Epithelial cell of umbilical artery (primary cell): Measurements from ENCODE around the gene FFAR3. TPM values are rescaled to one million over a fixed set of nuclear protein-coding genes. Genes with fewer than 3 reads are reported as not detected.

Source experiments
- total RNA-seq: library from RNA; depleted of rRNA; stranded (reverse); fragments of >200 nt; gene quantifications from 2 replicates; pipeline ENCODE4 v1.2.3, GENCODE V29; 2014

FFAR3 gene
- not detected in 2 replicates for total RNA-seq

GRCh38 chr19:35357867-35358573 is at the start of gene FFAR3:
FFAR3 (plus strand) TSS chr19:35358460; CDS start chr19:35358891, 431 bp downstream.

GRCh38 chr19:35328851-35329285 is 29.4 kb upstream of the FFAR3 start, which contains the start of gene CD22:
CD22 (plus strand) TSS chr19:35329187; CDS start chr19:35332041, 2,854 bp downstream.

GRCh38 chr19:35347171-35347929 is 10.9 kb upstream of the FFAR3 start, which contains the start of gene FFAR1:
FFAR1 (plus strand) TSS chr19:35347902; CDS start chr19:35351552, 3,650 bp downstream.

GRCh38 chr19:35370722-35371121 is 12.5 kb downstream of the FFAR3 start, which contains the start of gene GPR42:
GPR42 (plus strand) TSS chr19:35371068; CDS start chr19:35371360, 292 bp downstream.

Other genes starting within 250 kb of the FFAR3 start
- not detected in 2 replicates for gene FXYD3, start 242.6 kb upstream of the FFAR3 start, total RNA-seq
- gene LGI4, start 223.4 kb upstream of the FFAR3 start, total RNA-seq = not detected in 2 replicates
- not detected in 2 replicates for gene FXYD1, start 219.6 kb upstream of the FFAR3 start, total RNA-seq
- gene FXYD7, start 215.2 kb upstream of the FFAR3 start, total RNA-seq = not detected in 2 replicates
- 16.2 and 17.0 TPM in 2 replicates for gene FXYD5, start 203.7 kb upstream of the FFAR3 start, total RNA-seq
- not detected in 2 replicates for gene FAM187B, start 129.7 kb upstream of the FFAR3 start, total RNA-seq
- 0.30 and 0.32 TPM in 2 replicates for gene LSR, start 109.5 kb upstream of the FFAR3 start, total RNA-seq
- gene USF2, start 89.5 kb upstream of the FFAR3 start, total RNA-seq = 27.9 and 35.3 TPM in 2 replicates
- under 0.01 and 0.15 TPM in 2 replicates for gene HAMP, start 75.9 kb upstream of the FFAR3 start, total RNA-seq
- not detected in 2 replicates for gene MAG, start 66.3 kb upstream of the FFAR3 start, total RNA-seq
- 0.46 TPM in 1 of 2 replicates, not detected in the other for gene CD22, start 29.3 kb upstream of the FFAR3 start, total RNA-seq
- not detected in 2 replicates for gene FFAR1, start 10.6 kb upstream of the FFAR3 start, total RNA-seq
- not detected in 2 replicates for gene GPR42, start 12.6 kb downstream of the FFAR3 start, total RNA-seq
- not detected in 2 replicates for gene FFAR2, start 89.8 kb downstream of the FFAR3 start, total RNA-seq
- not detected in 2 replicates for gene KRTDAP, start 132.0 kb downstream of the FFAR3 start, total RNA-seq
- gene DMKN, start 155.2 kb downstream of the FFAR3 start, total RNA-seq = not detected in 2 replicates
- gene SBSN, start 169.9 kb downstream of the FFAR3 start, total RNA-seq = not detected in 2 replicates
- gene GAPDHS, start 175.0 kb downstream of the FFAR3 start, total RNA-seq = not detected in 2 replicates
- gene TMEM147, start 187.2 kb downstream of the FFAR3 start, total RNA-seq = 72.6 and 78.6 TPM in 2 replicates
- not detected in 2 replicates for gene ATP4A, start 205.2 kb downstream of the FFAR3 start, total RNA-seq
- not detected in 2 replicates for gene PMIS2, start 227.7 kb downstream of the FFAR3 start, total RNA-seq